Fibroblast of the conjunctiva (primary cell): Measurements from ENCODE around the gene TMCO4.

ENCODE experiments used
- DNase-seq: peaks from one replicate; pipeline ENCODE4 v3.0.0-alpha.2; 2010; ENCODE audit warnings: low read depth

Gene TMCO4

GRCh38 chr1:19775317-19775716 is 24.4 kb downstream of the TMCO4 start:
- no peak for DNase-seq

- DNase-seq: no peak
Observed at GRCh38 chr1:19774180-19774785, 25.4 kb downstream of the TMCO4 start.

- no peak for DNase-seq
Observed at GRCh38 chr1:19773485-19773884, 26.2 kb downstream of the TMCO4 start.

GRCh38 chr1:19772053-19772452 is 27.7 kb downstream of the TMCO4 start:
- no peak for DNase-seq

- DNase-seq: no peak
Observed at GRCh38 chr1:19771350-19771749, 28.4 kb downstream of the TMCO4 start.

GRCh38 chr1:19770436-19771190 is 29.1 kb downstream of the TMCO4 start:
- no peak for DNase-seq

- no peak for DNase-seq
Observed at GRCh38 chr1:19769211-19769932, 30.3 kb downstream of the TMCO4 start.

GRCh38 chr1:19768353-19769210 is 31.1 kb downstream of the TMCO4 start:
- no peak for DNase-seq

- peak; percentile 53 for DNase-seq
Observed at GRCh38 chr1:19765623-19766022, 34.1 kb downstream of the TMCO4 start.

GRCh38 chr1:19764848-19765247 is 34.9 kb downstream of the TMCO4 start:
- DNase-seq: peak; percentile 3

- peak; percentile 12 for DNase-seq
Observed at GRCh38 chr1:19762175-19762779, 37.4 kb downstream of the TMCO4 start.

- no peak for DNase-seq
Observed at GRCh38 chr1:19759740-19760089, 40.0 kb downstream of the TMCO4 start.

GRCh38 chr1:19758227-19758830 is 41.4 kb downstream of the TMCO4 start:
- no peak for DNase-seq

GRCh38 chr1:19757641-19758040 is 42.1 kb downstream of the TMCO4 start:
- DNase-seq: no peak

GRCh38 chr1:19756480-19756879 is 43.2 kb downstream of the TMCO4 start:
- DNase-seq: no peak

GRCh38 chr1:19754482-19754881 is 45.2 kb downstream of the TMCO4 start:
- no peak for DNase-seq

GRCh38 chr1:19752083-19752696 is 47.5 kb downstream of the TMCO4 start:
- DNase-seq: no peak

GRCh38 chr1:19750882-19751276 is 48.8 kb downstream of the TMCO4 start:
- no peak for DNase-seq

GRCh38 chr1:19750101-19750881 is 49.4 kb downstream of the TMCO4 start:
- DNase-seq: no peak

GRCh38 chr1:19749685-19750084 is 50.0 kb downstream of the TMCO4 start:
- DNase-seq: no peak
